Stimulated activated CD8-positive, alpha-beta memory T cell treated with anti-CD3 and anti-CD28 coated beads, Interleukin-2, amount 100 ng/mL, for 1 hour (primary cell): Measurements from ENCODE around the gene CRACR2B.

ENCODE experiments used
- DNase-seq, 2 donors: peaks; one replicate each; pipeline ENCODE4 v3.0.0-alpha.2; 2020; ENCODE audit warnings: low read depth in 2 of 2

The CRACR2B gene

GRCh38 chr11:827897-828192 lies at the start of gene CRACR2B:
Gene CRACR2B, plus strand, starts transcription at chr11:827919. Its CDS starts 689 bp downstream, at chr11:828608.
- DNase-seq, result no peak

- no peak for DNase-seq
Observed at GRCh38 chr11:778976-779954, 48.5 kb upstream of the CRACR2B start.

GRCh38 chr11:779955-780532 lies 47.7 kb upstream of the CRACR2B start:
- DNase-seq, result no peak

- no peak for DNase-seq
Observed at GRCh38 chr11:782264-783174, 45.2 kb upstream of the CRACR2B start.

GRCh38 chr11:783581-784015 lies 44.1 kb upstream of the CRACR2B start:
- no peak for DNase-seq

GRCh38 chr11:786235-787083 lies 41.3 kb upstream of the CRACR2B start:
- DNase-seq, result no peak

GRCh38 chr11:787084-787675 lies 40.5 kb upstream of the CRACR2B start:
- no peak for DNase-seq

- DNase-seq, result no peak
Observed at GRCh38 chr11:788009-788640, 39.6 kb upstream of the CRACR2B start.

- DNase-seq, result no peak
Observed at GRCh38 chr11:788953-789940, 38.5 kb upstream of the CRACR2B start.

GRCh38 chr11:789943-790342 lies 37.8 kb upstream of the CRACR2B start, which contains the start of gene CEND1:
Gene CEND1, minus strand, starts transcription at chr11:790090. Its CDS starts 1,514 bp downstream, at chr11:788576.
- DNase-seq, result no peak

GRCh38 chr11:790721-791564 lies 36.8 kb upstream of the CRACR2B start:
- no peak for DNase-seq

GRCh38 chr11:791658-792534 lies 35.8 kb upstream of the CRACR2B start:
- DNase-seq, result no peak

- no peak for DNase-seq
Observed at GRCh38 chr11:792535-792821, 35.2 kb upstream of the CRACR2B start.

- no peak for DNase-seq
Observed at GRCh38 chr11:792873-793272, 34.8 kb upstream of the CRACR2B start.

- no peak for DNase-seq
Observed at GRCh38 chr11:793556-793955, 34.2 kb upstream of the CRACR2B start.

- DNase-seq, result no peak
Observed at GRCh38 chr11:794013-794765, 33.5 kb upstream of the CRACR2B start.
